ENCODE results near the gene NT5DC3.

DNA sequence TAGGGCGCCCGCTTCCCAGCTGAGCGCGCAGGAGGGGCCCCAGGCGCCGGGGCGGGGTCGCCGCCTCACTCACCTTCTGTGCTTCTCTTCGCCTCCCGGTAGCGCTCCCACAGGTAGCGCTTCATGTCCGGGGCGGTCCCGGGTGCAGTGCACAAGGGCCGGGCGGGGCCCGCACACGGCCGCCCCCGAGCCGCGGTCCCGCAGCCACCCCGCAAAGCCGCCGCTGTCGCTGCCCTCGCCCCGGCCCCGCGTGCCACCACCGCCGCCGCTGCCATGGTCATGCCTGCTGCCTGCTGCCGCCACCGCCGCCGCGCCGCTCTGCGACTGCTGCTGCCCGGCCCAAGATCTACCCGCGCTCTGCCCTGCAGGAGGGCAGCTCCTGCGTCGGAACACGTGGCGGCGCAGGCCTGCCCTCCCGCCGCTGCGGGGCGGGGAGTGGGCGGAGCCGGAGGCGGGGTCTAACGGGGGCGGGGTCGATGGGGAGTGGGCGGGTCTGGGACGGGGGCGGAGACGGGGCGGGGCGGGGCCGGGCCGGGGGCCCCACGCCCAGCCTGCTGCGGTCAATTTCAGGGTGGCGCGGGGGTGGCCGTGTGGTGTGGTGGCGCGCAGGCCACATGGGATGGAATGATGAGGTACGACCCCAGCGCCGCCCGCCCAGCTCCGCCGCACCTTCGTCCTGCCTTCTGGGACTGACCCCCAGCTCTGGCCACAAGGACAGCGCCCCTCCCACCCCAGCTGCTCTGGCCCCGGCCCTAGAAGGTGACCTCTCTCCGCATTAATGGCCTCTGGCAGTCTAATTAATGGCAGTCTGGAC lies at the start of gene NT5DC3:
- TF ChIP-seq, protein P1, sequence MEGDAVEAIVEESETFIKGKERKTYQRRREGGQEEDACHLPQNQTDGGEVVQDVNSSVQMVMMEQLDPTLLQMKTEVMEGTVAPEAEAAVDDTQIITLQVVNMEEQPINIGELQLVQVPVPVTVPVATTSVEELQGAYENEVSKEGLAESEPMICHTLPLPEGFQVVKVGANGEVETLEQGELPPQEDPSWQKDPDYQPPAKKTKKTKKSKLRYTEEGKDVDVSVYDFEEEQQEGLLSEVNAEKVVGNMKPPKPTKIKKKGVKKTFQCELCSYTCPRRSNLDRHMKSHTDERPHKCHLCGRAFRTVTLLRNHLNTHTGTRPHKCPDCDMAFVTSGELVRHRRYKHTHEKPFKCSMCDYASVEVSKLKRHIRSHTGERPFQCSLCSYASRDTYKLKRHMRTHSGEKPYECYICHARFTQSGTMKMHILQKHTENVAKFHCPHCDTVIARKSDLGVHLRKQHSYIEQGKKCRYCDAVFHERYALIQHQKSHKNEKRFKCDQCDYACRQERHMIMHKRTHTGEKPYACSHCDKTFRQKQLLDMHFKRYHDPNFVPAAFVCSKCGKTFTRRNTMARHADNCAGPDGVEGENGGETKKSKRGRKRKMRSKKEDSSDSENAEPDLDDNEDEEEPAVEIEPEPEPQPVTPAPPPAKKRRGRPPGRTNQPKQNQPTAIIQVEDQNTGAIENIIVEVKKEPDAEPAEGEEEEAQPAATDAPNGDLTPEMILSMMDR (IDR thresholded peaks at IDR 0.05) = no peak
- peak; percentile 29 to 65 for TF ChIP-seq POLR2A (IDR thresholded peaks at IDR 0.05)
